GM10847 (cell line): ENCODE measurements around the gene FTO.

Source experiments
- POLR2A ChIP-seq: IDR thresholded peaks from 2 replicates; pipeline ENCODE4 v1.6.1; 2011; ENCODE audit not compliant: insufficient read length; ENCODE audit errors: extremely low read depth

FTO gene

GRCh38 chr16:53693320-53693719, 10.6 kb upstream of the FTO start:
- TF ChIP-seq POLR2A, result no peak

- TF ChIP-seq POLR2A, result no peak
Measured at GRCh38 chr16:53695070-53695469, 8.9 kb upstream of the FTO start.

- no peak for TF ChIP-seq POLR2A
Measured at GRCh38 chr16:53704445-53704813, 473 bp downstream of the FTO start.

GRCh38 chr16:53707671-53708070, 3.7 kb downstream of the FTO start:
- no peak for TF ChIP-seq POLR2A

- TF ChIP-seq POLR2A, result no peak
Measured at GRCh38 chr16:53708490-53708889, 4.5 kb downstream of the FTO start.

- no peak for TF ChIP-seq POLR2A
Measured at GRCh38 chr16:53711390-53711789, 7.4 kb downstream of the FTO start.

- no peak for TF ChIP-seq POLR2A
Measured at GRCh38 chr16:53712065-53712464, 8.1 kb downstream of the FTO start.

GRCh38 chr16:53713403-53714204, 9.6 kb downstream of the FTO start:
- TF ChIP-seq POLR2A, result no peak

- TF ChIP-seq POLR2A, result no peak
Measured at GRCh38 chr16:53714205-53715022, 10.5 kb downstream of the FTO start.

GRCh38 chr16:53715023-53715384, 11.0 kb downstream of the FTO start:
- no peak for TF ChIP-seq POLR2A

GRCh38 chr16:53717577-53717976, 13.6 kb downstream of the FTO start:
- no peak for TF ChIP-seq POLR2A

GRCh38 chr16:53721017-53721416, 17.1 kb downstream of the FTO start:
- no peak for TF ChIP-seq POLR2A

GRCh38 chr16:53726625-53727024, 22.7 kb downstream of the FTO start:
- no peak for TF ChIP-seq POLR2A

- TF ChIP-seq POLR2A, result no peak
Measured at GRCh38 chr16:53730693-53731092, 26.7 kb downstream of the FTO start.

- TF ChIP-seq POLR2A, result no peak
Measured at GRCh38 chr16:53732296-53732929, 28.5 kb downstream of the FTO start.

GRCh38 chr16:53734908-53735307, 31.0 kb downstream of the FTO start:
- TF ChIP-seq POLR2A, result no peak
